Hair follicular keratinocyte (primary cell): ENCODE data around the gene RABGAP1L. TPM values are rescaled to one million over a fixed set of nuclear protein-coding genes. Genes with fewer than 3 reads are reported as not detected.

ENCODE experiments used
- total RNA-seq: library from RNA; depleted of rRNA; stranded (reverse); fragments of >200 nt; gene quantifications from 2 replicates; pipeline ENCODE4 v1.2.3, GENCODE V29; 2015

The RABGAP1L gene
- 12.6 and 34.7 TPM in 2 replicates for total RNA-seq

DNA sequence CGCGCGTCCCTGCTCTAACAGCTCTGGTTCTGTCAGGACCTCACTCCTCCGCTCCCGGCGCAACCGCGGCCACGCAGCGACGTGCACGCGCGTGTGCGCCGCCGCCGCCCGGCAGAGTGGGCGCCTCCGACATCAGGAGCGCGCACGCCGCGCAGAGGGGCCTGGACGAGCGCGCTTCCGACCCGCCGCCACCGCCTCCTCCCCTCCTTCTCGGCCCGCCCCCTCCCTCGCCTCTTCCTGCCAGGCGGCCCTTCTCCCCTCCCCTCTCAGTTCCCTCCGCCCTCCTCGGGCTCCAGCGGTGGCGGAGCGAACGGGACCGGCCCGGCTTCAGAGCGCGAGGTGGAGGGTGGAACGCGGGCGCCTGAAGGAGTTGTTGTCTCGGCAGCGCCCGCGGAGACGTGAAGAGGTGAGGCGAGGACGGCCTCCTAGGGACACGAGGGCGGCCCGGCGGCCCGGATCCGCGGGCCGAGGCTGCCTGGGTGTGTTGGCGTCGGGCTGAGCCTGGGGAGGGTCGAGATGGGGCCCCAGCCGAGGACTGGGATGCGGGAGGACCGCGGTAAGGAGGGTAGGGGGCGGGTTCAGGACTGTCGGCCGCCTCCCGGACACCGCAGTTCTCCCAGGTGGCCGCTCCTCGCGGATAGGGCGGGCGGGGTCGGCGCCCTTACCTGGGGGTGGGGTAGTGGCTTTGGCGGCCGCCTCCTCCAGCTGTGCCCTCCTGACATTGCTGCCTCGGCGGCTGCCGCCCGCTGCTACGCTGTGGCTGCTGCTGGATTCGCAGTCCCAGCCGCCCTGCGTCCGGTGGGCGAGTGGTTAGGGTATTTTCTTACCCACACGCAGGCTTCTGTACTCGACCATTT lies at the start of gene RABGAP1L:
Gene RABGAP1L (plus strand): TSS at position 269 of the 857 bp plus-strand sequence.

DNA sequence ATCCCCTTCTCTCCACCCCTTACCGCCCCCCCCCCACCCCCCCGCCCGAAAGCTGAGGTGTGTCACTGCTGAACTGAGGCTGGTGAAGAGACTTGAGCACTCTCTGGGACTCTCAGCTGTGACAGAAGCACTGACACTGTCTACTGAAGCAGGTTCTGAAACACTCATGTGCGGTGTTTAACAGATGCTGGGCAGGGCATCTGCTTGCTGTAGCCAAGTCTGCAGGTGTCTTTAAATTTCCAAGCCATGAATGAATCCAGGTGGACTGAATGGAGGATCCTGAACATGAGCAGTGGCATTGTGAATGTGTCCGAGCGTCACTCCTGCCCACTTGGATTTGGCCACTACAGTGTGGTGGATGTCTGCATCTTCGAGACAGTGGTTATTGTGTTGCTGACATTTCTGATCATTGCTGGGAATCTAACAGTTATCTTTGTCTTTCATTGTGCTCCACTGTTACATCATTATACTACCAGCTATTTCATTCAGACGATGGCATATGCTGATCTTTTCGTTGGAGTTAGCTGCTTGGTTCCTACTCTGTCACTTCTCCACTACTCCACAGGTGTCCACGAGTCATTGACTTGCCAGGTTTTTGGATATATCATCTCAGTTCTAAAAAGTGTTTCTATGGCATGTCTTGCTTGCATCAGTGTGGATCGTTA lies 288.7 kb downstream of the RABGAP1L start, which contains the start of gene GPR52:
Gene GPR52 (plus strand): TSS at position 99 of the 665 bp plus-strand sequence. CDS start 148 bp downstream, at position 247.

DNA sequence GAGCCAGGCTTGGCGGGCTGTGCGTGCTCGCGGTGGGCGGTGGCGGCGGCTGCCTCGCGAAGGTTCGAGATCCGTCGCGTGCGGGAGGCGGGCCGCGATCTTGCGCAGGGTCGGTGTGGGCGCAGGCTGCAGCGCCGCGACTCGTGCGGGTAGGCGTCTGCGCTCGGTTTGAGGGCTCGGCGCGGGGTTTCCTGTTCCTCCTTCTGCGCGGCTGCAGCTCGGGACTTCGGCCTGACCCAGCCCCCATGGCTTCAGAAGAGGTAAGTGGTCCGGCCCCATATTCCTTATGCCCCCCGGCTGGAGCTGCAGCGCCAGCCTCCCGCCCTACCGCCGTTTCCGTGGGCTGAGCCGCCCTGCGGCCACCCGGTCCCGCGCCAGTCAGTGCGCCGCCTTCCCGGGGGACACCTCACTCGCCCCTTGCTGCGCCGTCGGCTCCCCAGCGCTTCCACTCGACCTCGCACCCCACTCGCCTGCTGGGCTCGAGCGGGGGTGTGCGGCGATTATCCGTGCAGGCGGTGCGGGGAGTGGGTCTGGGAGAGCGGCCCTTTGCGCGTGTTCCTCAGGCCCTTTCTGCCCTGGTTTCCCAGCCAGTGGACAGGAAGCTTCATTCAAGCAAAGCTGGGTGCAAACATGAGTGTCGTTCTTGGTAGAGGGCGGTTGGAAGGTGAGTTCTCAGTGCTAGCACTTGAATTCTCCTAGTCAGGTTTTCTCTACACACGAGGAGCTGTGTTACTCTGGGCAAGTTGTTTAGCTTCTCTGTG lies 840.8 kb downstream of the RABGAP1L start, which contains the start of gene CACYBP:
Gene CACYBP (plus strand): TSS at position 12 of the 761 bp plus-strand sequence. CDS start 234 bp downstream, at position 246.

DNA sequence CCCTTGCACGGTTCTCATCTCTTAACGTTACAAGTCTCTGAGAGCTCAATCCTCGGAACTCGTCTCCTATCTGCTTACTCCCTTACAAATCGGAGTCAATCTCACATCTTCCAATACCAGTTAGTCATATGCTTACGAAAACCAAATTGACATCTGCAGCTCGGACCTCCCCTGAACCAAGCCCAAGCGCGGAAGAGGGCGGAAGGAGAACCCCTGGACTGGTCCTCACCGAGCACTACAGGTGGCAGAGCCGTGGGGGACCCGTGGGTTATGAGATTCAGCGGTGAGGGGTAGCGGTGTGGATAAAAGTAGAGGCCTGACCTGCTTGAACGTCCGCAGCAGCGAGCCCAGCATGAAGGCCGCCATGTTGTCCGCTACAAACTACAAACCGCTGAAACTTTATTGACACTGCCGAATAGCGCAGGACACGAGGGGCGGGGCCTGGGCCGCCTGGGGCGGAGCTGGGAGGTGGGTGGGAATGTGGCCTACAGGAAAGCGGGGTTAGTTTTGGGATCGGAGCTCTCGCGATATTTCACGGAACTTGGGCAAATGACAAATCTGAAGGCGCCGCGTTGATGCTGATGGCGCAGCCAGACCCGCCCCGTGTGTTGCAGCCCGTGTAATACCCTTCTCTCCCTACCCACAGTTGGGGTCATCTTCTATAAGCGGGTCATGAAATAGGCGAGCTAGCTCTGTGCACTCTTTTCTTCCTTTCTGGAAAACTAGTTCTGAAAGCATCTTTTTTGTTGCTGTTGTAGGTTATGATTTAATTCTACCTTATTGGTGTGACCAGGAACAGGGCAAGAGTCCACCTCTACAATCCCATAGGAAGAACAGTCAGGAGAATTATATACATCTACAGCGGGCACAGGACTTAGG lies 864.0 kb downstream of the RABGAP1L start, which contains the start of gene MRPS14:
Gene MRPS14 (minus strand): TSS at position 383 of the 879 bp plus-strand sequence. CDS start 17 bp downstream, at position 366.

Other genes with a start within 250 kb of the RABGAP1L start
- gene SERPINC1, start 242.2 kb upstream of the RABGAP1L start, total RNA-seq, result not detected in 2 replicates
- 5.7 and 8.0 TPM in 2 replicates for gene RC3H1, start 137.2 kb upstream of the RABGAP1L start, total RNA-seq